Measurements from ENCODE around the gene SCFD2. TPM values are rescaled to one million over a fixed set of nuclear protein-coding genes. Genes with fewer than 3 reads are reported as not detected.

SCFD2 gene
- total and polyA plus RNA-seq, 10 of the 15 experiments (the other 5 are each of a cell fraction or from before 2014, with no cell fraction given) = 4.8 to 37.6 (median 24.9) TPM

DNA sequence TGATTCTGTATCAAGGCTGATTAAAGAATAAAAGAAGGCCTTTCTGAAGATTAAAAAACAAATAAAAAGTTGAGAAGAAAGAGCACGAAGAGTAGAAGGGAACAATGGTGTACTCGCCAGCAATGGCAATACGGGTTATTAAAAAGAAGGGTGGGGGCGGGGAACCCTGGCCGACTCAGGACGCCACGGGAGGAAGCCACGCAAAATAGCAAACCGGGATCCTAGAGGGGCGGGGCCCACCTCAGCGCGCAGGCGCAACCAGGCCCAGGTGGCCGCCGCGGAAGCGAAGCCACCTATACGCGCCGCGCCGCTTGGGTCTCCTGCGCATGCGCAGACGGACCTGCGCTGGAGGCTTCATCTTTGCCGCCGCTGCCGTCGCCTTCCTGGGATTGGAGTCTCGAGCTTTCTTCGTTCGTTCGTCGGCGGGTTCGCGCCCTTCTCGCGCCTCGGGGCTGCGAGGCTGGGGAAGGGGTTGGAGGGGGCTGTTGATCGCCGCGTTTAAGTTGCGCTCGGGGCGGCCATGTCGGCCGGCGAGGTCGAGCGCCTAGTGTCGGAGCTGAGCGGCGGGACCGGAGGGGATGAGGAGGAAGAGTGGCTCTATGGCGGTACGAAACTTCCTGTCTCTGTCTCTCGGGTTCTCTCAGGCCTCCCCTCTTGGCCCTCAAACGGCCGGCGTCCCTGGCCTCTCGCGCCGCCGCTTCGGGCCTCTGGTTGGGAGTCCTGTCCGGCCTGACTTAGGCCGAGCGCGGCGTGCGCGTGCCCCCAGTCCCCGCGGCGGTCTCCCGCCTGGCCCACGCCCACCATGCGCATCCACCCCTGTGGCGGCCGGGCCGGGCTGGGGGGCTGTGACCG is 11.7 kb upstream of the SCFD2 start, which contains the start of gene FIP1L1 (continued):
- TF ChIP-seq, protein P1, sequence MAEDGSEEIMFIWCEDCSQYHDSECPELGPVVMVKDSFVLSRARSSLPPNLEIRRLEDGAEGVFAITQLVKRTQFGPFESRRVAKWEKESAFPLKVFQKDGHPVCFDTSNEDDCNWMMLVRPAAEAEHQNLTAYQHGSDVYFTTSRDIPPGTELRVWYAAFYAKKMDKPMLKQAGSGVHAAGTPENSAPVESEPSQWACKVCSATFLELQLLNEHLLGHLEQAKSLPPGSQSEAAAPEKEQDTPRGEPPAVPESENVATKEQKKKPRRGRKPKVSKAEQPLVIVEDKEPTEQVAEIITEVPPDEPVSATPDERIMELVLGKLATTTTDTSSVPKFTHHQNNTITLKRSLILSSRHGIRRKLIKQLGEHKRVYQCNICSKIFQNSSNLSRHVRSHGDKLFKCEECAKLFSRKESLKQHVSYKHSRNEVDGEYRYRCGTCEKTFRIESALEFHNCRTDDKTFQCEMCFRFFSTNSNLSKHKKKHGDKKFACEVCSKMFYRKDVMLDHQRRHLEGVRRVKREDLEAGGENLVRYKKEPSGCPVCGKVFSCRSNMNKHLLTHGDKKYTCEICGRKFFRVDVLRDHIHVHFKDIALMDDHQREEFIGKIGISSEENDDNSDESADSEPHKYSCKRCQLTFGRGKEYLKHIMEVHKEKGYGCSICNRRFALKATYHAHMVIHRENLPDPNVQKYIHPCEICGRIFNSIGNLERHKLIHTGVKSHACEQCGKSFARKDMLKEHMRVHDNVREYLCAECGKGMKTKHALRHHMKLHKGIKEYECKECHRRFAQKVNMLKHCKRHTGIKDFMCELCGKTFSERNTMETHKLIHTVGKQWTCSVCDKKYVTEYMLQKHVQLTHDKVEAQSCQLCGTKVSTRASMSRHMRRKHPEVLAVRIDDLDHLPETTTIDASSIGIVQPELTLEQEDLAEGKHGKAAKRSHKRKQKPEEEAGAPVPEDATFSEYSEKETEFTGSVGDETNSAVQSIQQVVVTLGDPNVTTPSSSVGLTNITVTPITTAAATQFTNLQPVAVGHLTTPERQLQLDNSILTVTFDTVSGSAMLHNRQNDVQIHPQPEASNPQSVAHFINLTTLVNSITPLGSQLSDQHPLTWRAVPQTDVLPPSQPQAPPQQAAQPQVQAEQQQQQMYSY (CRISPR knock-in tag; IDR thresholded peaks at IDR 0.05) = no peak
- no peak for TF ChIP-seq TCF7 (IDR thresholded peaks at IDR 0.05; ENCODE audit: borderline replicate concordance)
- no peak for TF ChIP-seq ASH2L (IDR thresholded peaks at IDR 0.05; ENCODE audit: borderline replicate concordance, low read depth)
- no peak for TF ChIP-seq RBBP5 (conservative IDR thresholded peaks at IDR 0.05)
- no peak for TF ChIP-seq HDAC6 (IDR thresholded peaks at IDR 0.05; ENCODE audit: unreplicated experiment)
- TF ChIP-seq RB1 (IDR thresholded peaks at IDR 0.05; ENCODE audit: borderline replicate concordance) = peak; percentile 56; the same call in 1 of the 2 replicates
- no peak for TF ChIP-seq MEF2A (IDR thresholded peaks at IDR 0.05; ENCODE audit: insufficient read depth, low read depth, low read length)
- TF ChIP-seq, protein P2, sequence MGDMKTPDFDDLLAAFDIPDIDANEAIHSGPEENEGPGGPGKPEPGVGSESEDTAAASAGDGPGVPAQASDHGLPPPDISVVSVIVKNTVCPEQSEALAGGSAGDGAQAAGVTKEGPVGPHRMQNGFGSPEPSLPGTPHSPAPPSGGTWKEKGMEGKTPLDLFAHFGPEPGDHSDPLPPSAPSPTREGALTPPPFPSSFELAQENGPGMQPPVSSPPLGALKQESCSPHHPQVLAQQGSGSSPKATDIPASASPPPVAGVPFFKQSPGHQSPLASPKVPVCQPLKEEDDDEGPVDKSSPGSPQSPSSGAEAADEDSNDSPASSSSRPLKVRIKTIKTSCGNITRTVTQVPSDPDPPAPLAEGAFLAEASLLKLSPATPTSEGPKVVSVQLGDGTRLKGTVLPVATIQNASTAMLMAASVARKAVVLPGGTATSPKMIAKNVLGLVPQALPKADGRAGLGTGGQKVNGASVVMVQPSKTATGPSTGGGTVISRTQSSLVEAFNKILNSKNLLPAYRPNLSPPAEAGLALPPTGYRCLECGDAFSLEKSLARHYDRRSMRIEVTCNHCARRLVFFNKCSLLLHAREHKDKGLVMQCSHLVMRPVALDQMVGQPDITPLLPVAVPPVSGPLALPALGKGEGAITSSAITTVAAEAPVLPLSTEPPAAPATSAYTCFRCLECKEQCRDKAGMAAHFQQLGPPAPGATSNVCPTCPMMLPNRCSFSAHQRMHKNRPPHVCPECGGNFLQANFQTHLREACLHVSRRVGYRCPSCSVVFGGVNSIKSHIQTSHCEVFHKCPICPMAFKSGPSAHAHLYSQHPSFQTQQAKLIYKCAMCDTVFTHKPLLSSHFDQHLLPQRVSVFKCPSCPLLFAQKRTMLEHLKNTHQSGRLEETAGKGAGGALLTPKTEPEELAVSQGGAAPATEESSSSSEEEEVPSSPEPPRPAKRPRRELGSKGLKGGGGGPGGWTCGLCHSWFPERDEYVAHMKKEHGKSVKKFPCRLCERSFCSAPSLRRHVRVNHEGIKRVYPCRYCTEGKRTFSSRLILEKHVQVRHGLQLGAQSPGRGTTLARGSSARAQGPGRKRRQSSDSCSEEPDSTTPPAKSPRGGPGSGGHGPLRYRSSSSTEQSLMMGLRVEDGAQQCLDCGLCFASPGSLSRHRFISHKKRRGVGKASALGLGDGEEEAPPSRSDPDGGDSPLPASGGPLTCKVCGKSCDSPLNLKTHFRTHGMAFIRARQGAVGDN (IDR thresholded peaks at IDR 0.05) = 0 out of 2 replicates have a peak, but pooled peaks have one; percentile 56
- peak; percentile 76; the same call in 1 of the 2 replicates for TF ChIP-seq SIN3A (IDR thresholded peaks at IDR 0.05; ENCODE audit: low read depth, low read length)
- TF ChIP-seq, protein P3, sequence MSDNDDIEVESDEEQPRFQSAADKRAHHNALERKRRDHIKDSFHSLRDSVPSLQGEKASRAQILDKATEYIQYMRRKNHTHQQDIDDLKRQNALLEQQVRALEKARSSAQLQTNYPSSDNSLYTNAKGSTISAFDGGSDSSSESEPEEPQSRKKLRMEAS (IDR thresholded peaks at IDR 0.05; ENCODE audit: low read depth, low read length) = 0 out of 2 replicates have a peak, but pooled peaks have one; percentile 15
- TF ChIP-seq, protein P4, sequence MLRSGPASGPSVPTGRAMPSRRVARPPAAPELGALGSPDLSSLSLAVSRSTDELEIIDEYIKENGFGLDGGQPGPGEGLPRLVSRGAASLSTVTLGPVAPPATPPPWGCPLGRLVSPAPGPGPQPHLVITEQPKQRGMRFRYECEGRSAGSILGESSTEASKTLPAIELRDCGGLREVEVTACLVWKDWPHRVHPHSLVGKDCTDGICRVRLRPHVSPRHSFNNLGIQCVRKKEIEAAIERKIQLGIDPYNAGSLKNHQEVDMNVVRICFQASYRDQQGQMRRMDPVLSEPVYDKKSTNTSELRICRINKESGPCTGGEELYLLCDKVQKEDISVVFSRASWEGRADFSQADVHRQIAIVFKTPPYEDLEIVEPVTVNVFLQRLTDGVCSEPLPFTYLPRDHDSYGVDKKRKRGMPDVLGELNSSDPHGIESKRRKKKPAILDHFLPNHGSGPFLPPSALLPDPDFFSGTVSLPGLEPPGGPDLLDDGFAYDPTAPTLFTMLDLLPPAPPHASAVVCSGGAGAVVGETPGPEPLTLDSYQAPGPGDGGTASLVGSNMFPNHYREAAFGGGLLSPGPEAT (IDR thresholded peaks at IDR 0.05; ENCODE audit: low read depth) = peak; percentile 18; the same call in 1 of the 2 replicates
- TF ChIP-seq YY1 (IDR thresholded peaks at IDR 0.05; ENCODE audit: low read depth, low read length) = peak; percentile 90
- TF ChIP-seq, protein P5, sequence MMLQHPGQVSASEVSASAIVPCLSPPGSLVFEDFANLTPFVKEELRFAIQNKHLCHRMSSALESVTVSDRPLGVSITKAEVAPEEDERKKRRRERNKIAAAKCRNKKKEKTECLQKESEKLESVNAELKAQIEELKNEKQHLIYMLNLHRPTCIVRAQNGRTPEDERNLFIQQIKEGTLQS (IDR thresholded peaks at IDR 0.05; ENCODE audit: borderline replicate concordance, extremely low read depth, low read depth, low read length) = no peak
- TF ChIP-seq CREM (IDR thresholded peaks at IDR 0.05; ENCODE audit: low read depth) = peak; percentile 14; the same call in 1 of the 2 replicates
- no peak for TF ChIP-seq ZNF217 (IDR thresholded peaks at IDR 0.05)
- TF ChIP-seq, protein P6, sequence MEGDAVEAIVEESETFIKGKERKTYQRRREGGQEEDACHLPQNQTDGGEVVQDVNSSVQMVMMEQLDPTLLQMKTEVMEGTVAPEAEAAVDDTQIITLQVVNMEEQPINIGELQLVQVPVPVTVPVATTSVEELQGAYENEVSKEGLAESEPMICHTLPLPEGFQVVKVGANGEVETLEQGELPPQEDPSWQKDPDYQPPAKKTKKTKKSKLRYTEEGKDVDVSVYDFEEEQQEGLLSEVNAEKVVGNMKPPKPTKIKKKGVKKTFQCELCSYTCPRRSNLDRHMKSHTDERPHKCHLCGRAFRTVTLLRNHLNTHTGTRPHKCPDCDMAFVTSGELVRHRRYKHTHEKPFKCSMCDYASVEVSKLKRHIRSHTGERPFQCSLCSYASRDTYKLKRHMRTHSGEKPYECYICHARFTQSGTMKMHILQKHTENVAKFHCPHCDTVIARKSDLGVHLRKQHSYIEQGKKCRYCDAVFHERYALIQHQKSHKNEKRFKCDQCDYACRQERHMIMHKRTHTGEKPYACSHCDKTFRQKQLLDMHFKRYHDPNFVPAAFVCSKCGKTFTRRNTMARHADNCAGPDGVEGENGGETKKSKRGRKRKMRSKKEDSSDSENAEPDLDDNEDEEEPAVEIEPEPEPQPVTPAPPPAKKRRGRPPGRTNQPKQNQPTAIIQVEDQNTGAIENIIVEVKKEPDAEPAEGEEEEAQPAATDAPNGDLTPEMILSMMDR (IDR thresholded peaks at IDR 0.05 in 2 of 3, conservative IDR thresholded peaks at IDR 0.05 in 1 of 3; ENCODE audit: control insufficient read depth in 2 of 3, extremely low read depth in 1 of 3, insufficient read depth in 1 of 3, low read depth in 3 of 3, low read length in 3 of 3) = no peak
